IgD-negative memory B cell (primary cell): ENCODE results near the gene ANO6. TPM values are rescaled to one million over a fixed set of nuclear protein-coding genes. Genes with fewer than 3 reads are reported as not detected.

Experiments used
- H3K27ac Mint-ChIP-seq, 3 donors: one replicate each; pipeline ENCODE4 v1.8.0; 2020 to 2022; ENCODE audit warnings: mild to moderate bottlenecking in 3 of 3, mixed read lengths in 3 of 3, moderate library complexity in 1 of 3
- H3K27me3 Mint-ChIP-seq: one replicate; pipeline ENCODE4 v1.8.0; 2021; ENCODE audit warnings: mixed read lengths
- H3K36me3 Mint-ChIP-seq: one replicate; pipeline ENCODE4 v1.8.0; 2020; ENCODE audit warnings: mild to moderate bottlenecking, mixed read lengths
- H3K4me1 Mint-ChIP-seq, 3 donors: one replicate each; pipeline ENCODE4 v1.8.0; 2020 to 2022; ENCODE audit warnings: mixed read lengths in 3 of 3, mild to moderate bottlenecking in 1 of 3
- H3K4me3 Mint-ChIP-seq, 4 donors: one replicate each; pipeline ENCODE4 v1.8.0; 2020 to 2022; ENCODE audit warnings: mild to moderate bottlenecking in 4 of 4, mixed read lengths in 4 of 4, moderate library complexity in 3 of 4
- H3K9me3 Mint-ChIP-seq, 3 donors: one replicate each; pipeline ENCODE4 v1.8.0; 2020 to 2021; ENCODE audit warnings: mixed read lengths in 3 of 3, mild to moderate bottlenecking in 1 of 3
- polyA plus RNA-seq: library from polyadenylated mRNA; unstranded; fragments of 300-500 nt; fragmentation: Illumina TruSeq; gene quantifications from one replicate; pipeline ENCODE4 v1.2.3, GENCODE V29; 2021

Gene ANO6
- polyA plus RNA-seq, 1 donor from 2014 or later, result 18.0 TPM

DNA sequence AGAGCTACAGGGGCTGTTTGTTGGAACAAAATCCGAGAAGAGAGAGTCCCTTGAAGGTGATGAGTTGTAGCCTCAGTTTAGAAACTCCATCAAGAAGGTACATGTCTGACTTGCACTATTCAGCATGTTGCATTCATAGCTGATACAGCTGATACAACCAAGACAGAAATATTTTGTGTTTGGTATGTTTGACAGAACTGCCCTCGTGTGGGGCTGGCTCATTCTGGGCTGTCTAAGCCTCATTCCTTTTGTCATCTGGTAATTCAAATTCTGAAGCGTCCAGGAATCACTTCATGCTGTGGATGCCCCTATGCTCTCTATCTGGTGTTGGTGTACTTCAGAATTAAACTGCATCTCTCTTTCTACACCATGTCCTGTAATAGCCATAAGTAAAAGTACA, 126.3 kb downstream of the ANO6 start:
- Mint-ChIP-seq H3K9me3 (peaks cover 0 to 2% (median 0%) of the 10 kb centered on the region in 3 donors), H3K27ac (no peak overlapping the region), H3K4me3 (no peak overlapping the region), H3K4me1 (no peaks in the 10 kb centered on the region), H3K27me3 (no peaks in the 10 kb centered on the region), H3K36me3 (peaks cover 5% of the 10 kb centered on the region)

DNA sequence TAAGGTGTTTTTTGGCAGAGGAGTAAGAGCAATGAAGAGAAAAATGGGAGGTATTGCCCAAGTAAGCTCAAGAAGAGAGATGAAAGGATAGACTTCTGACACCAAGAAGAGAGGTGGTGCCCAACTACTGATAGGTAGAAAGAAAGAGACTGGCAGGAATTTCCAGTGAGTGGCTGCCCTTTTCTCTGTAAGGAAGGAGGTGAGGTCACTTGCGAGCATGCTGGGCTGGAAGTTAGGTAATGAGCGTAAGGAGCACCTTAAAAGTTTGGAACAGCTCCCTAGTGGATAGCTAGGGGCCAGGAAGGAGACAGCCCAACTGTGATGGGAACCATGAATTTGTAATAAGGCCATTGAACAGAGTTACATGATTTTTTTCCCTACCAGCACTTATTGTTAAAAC, 127.0 kb downstream of the ANO6 start:
- H3K4me1 Mint-ChIP-seq, result no peaks in the 10 kb centered on the region
- peaks cover 0 to 2% (median 0%) of the 10 kb centered on the region in 3 donors for H3K9me3 Mint-ChIP-seq
- H3K27me3 Mint-ChIP-seq, result no peaks in the 10 kb centered on the region
- H3K36me3 Mint-ChIP-seq, result peaks cover 5% of the 10 kb centered on the region
- H3K27ac Mint-ChIP-seq, result no peak overlapping the region
- H3K4me3 Mint-ChIP-seq, result no peak overlapping the region

DNA sequence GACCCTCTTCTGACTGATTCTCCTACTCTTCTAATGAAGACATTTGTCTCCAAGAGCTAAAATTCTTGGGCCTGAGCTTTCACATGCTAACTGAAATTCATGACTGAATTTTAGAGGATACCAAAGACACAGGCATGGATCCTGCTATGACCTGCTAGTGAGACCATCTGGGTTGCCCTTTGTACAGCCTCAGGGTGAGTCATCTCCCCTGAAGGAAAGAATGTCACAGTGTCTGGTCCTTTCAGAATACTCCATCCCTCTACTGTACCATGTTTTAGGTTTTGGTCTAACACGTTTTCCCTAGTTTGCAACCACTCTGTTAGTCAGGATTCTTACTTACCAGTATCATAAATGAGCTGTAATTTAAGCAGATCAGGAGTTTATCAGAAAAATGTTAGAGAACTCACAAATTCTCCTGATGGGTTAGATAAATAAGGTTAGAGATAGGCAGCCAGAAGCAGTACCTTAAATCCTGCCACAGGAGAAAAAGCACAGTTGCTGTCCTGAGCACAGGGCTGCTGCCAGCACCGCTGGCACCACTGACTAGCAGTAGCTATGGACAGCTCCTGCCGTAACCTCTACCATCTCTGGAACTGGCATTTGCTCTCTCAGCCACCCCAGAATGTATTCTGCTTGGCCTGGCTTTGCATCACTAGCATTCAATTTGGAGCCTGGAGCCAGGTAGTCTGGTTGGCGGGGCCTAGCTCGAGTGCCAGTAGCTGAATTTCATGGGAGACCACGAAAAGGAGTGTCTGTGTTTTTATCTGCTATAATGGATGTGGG, 127.6 kb downstream of the ANO6 start:
- H3K4me1 Mint-ChIP-seq, result no peaks in the 10 kb centered on the region
- no peaks in the 10 kb centered on the region for H3K27me3 Mint-ChIP-seq
- peaks cover 10% of the 10 kb centered on the region for H3K36me3 Mint-ChIP-seq
- H3K4me3 Mint-ChIP-seq, result no peak overlapping the region
- H3K9me3 Mint-ChIP-seq, result peaks cover 0 to 2% (median 0%) of the 10 kb centered on the region in 3 donors
- no peak overlapping the region for H3K27ac Mint-ChIP-seq

DNA sequence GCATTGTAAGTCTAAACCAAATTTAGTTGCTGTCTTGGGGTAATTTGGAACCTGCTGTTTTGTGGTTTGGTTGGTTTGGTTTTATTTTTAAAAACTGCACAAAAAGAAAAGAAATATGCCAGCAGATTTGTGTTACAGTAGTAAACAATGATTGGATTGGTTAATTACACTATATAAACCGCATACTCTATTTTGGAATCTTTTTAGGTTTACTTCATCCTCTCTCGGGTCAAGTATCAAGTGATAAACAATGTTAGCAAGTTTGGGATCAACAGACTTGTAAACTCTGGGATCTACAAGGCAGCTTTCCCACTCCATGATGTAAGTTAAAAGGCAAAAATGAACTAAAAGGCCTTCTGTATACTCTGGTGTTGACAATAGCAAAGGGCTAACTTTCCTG, 132.4 kb downstream of the ANO6 start:
- peaks cover 32% of the 10 kb centered on the region for H3K36me3 Mint-ChIP-seq
- H3K27me3 Mint-ChIP-seq, result no peaks in the 10 kb centered on the region
- no peaks in the 10 kb centered on the region for H3K4me1 Mint-ChIP-seq
- H3K4me3 Mint-ChIP-seq, result no peak overlapping the region
- no peaks in the 10 kb centered on the region for H3K9me3 Mint-ChIP-seq
- no peak overlapping the region for H3K27ac Mint-ChIP-seq

DNA sequence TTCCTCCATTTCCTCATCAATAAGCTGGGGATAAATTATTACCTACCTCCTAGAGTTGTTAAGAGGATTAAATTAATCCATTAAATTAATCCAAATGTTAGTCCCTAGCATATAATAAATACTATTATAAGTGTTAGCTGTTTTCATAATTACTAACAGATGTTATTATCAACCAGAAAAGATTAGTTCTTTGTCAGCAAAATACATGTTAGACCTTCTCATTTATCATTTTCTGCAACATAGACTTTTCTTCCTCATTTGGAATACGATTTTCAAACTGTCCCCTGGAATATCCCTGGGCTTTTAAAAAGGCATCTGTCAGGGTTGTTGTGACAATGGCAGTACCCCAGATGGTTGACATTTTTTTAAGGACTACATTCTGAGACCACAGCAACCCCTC, 133.1 kb downstream of the ANO6 start:
- Mint-ChIP-seq H3K9me3 (no peaks in the 10 kb centered on the region), H3K4me3 (no peak overlapping the region), H3K27me3 (no peaks in the 10 kb centered on the region), H3K27ac (no peak overlapping the region), H3K36me3 (peaks cover 32% of the 10 kb centered on the region), H3K4me1 (peaks cover 0 to 2% (median 1%) of the 10 kb centered on the region in 3 donors)

DNA sequence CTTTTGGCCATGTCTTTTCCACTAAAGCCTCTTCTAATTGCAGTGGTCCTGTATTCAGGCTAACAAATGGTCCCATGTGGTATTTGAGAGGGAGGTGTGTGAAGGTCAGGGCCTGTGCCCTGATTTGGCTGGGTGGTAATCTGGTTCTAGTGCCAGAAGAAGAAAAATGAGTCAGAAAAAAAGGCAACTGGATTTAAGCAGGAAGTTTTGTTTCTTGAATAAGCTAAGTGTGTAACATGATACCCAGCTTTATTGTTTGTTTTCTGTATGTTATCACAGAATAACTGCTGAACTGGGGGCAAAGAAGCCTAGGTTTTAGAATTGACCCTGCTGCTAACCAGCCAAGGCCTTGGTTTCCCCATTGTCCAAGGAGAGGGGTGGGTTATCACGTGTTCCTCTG, 134.0 kb downstream of the ANO6 start:
- H3K4me3 Mint-ChIP-seq, result no peak overlapping the region
- no peaks in the 10 kb centered on the region for H3K9me3 Mint-ChIP-seq
- H3K4me1 Mint-ChIP-seq, result peaks cover 0 to 2% (median 1%) of the 10 kb centered on the region in 3 donors
- H3K27me3 Mint-ChIP-seq, result no peaks in the 10 kb centered on the region
- no peak overlapping the region for H3K27ac Mint-ChIP-seq
- peaks cover 32% of the 10 kb centered on the region for H3K36me3 Mint-ChIP-seq

DNA sequence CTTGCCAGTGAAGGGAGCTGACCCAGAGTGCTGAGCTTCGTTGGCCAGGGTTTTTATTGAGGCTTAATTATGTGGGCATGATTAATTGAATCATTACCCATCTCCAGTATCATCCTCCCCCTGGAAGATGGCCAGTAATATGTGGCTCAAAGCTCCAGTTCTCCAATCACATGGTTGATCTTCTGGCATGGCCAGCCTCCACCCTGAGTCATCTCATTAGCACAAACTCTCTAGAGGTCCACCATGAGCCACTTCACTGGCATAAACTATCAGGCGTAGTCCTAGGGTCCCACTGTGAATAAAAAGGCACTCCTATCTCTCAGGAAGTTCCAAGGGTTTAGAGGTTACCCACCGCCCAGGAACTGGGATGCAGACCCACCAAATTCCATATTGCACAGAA, 135.0 kb downstream of the ANO6 start:
- Mint-ChIP-seq H3K36me3 (peaks cover 32% of the 10 kb centered on the region), H3K4me1 (peaks cover 0 to 2% (median 1%) of the 10 kb centered on the region in 3 donors), H3K9me3 (no peaks in the 10 kb centered on the region), H3K27ac (no peak overlapping the region), H3K4me3 (no peak overlapping the region), H3K27me3 (no peaks in the 10 kb centered on the region)

DNA sequence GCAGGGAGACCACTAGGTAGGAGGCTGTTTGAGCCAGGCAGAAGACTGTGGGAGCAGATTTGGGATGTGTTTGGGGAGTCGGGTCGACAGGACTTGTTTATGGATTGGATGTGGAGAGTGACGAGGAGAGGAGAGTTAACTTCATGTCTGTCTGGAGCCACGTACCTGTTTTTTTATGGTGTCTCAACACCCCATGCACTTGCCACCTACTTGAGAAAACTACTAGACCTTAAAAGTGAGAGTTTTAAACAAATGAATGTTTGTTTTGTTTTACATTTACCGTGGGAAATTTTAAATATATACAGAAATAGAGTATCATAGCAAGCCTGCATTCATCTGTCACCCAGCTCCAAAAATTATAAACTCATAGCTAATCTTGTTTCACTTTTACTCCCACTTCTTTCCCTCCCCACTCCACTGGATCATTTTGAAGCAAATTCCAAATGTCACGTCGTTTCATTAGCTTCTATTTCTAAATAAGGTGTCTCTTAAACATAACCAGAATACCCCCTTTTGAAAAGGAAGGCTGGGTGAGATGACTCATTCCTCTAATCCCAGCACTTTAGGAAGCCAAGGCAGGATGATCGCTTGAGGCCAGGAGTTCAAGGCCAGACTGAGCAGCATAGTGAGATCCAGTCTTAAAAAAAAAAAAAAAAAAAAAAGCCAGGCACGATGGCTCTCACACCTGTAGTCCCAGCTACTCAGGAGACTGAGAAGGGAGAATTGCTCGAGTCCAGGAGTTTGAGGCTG, 136.2 kb downstream of the ANO6 start:
- no peaks in the 10 kb centered on the region for H3K27me3 Mint-ChIP-seq
- peak overlapping the region in 1 of 3 donors; percentile 14 for H3K27ac Mint-ChIP-seq

DNA sequence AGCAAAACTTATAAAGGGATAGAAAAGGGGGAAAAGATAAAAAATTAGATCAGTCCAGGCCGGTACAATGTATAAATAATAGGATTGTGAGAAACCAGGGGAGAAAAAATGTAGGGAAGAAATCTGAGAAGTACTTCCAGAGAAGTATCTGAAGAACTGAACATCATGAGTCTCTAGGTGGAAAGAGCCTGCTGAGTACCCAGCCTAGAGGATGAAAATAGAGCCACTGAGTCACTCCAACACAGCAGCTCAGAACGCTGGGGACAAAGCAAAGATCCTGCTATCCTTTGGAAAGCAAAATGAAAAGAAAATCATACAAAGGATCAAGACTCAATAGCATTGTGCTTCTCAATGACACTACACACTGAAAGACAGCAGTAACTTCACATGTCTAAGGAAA, 138.0 kb downstream of the ANO6 start:
- Mint-ChIP-seq H3K4me1 (peaks cover 0 to 2% (median 1%) of the 10 kb centered on the region in 3 donors), H3K9me3 (no peaks in the 10 kb centered on the region), H3K4me3 (no peak overlapping the region)

More for the DNA sequence above, 136.2 kb downstream of the ANO6 start:
- H3K9me3 Mint-ChIP-seq, result no peaks in the 10 kb centered on the region
- peaks cover 0 to 2% (median 1%) of the 10 kb centered on the region in 3 donors for H3K4me1 Mint-ChIP-seq
- H3K36me3 Mint-ChIP-seq, result peaks cover 32% of the 10 kb centered on the region
- H3K4me3 Mint-ChIP-seq, result no peak overlapping the region

DNA sequence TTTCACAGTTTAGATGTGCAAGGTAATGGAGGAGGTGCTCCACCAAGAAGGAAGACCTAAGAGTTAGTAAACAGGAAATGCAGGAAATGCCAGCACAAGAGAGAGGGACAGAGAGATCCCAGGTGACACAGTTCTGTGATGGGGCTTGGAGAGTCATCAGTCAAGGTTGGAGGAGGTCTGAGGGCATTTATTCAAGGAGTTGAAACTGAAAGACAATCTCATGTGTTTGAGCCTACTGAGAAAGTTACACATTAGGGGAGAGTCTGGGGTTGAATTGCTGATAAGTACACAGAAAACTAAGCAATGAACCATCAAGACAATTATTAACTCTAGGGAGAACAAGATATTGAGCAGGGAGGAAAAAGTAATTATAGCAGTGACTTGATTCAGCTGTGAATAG, 138.5 kb downstream of the ANO6 start:
- H3K27ac Mint-ChIP-seq, result peak overlapping the region in 1 of 3 donors; percentile 68
- H3K27me3 Mint-ChIP-seq, result no peaks in the 10 kb centered on the region
- H3K9me3 Mint-ChIP-seq, result no peaks in the 10 kb centered on the region
- H3K4me3 Mint-ChIP-seq, result no peak overlapping the region
- H3K4me1 Mint-ChIP-seq, result peaks cover 0 to 2% (median 1%) of the 10 kb centered on the region in 3 donors
- peaks cover 24% of the 10 kb centered on the region for H3K36me3 Mint-ChIP-seq

More for the DNA sequence above, 138.0 kb downstream of the ANO6 start:
- no peaks in the 10 kb centered on the region for H3K27me3 Mint-ChIP-seq
- peaks cover 26% of the 10 kb centered on the region for H3K36me3 Mint-ChIP-seq
- peak overlapping the region in 1 of 3 donors; percentile 68 for H3K27ac Mint-ChIP-seq

DNA sequence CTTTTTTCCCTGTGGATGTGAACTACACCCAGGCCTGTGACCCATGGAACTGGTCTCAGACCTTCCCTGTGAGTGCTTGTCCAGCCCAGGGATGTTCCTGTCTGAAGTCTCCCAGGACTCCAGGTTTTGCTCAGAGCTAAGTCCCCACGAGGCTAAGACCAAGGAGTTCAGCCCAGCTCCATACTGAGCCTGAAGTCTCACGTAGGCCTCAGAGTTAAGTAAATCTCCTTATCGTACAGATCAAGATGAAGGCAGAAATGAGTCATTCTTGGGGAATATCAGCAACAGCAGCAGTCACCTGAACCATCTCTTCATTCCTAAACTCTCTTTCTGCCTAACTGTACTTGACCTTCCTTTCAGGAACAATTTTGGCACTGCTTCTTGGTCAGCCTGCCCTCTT, 139.8 kb downstream of the ANO6 start:
- no peaks in the 10 kb centered on the region for H3K27me3 Mint-ChIP-seq
- H3K36me3 Mint-ChIP-seq, result peaks cover 16% of the 10 kb centered on the region

DNA sequence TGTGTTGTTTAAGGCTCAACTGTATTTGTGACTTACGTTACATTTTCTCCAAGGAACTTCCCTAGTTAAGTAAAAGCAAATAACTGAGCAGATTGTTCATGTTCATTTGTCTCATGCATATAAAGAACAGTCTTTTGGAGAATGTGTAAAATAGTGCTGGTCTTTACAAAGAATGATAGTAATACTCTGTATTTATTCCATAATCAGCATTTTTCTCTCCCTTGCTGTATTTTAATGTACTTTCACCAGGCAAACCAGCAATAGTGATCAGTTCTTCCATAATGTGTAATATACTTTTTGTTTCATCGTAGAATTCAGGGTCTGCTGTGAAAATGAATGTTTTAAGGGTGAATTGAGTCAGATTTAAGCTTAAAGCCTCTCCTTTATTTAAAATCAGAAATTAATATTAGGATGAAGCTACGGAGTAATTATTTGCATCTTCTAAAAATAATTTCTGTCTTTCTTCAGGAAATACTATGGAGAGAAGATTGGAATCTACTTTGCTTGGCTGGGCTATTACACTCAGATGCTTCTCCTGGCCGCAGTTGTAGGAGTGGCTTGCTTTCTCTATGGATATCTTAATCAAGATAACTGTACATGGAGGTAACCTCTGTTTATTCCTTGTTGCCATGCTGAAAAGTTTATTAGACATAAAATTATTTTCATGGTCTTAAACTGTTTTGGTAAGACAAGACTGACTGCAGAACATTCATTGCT, 141.1 kb downstream of the ANO6 start:
- Mint-ChIP-seq H3K4me3 (no peak overlapping the region), H3K36me3 (peaks cover 15% of the 10 kb centered on the region), H3K4me1 (peaks cover 0 to 2% (median 1%) of the 10 kb centered on the region in 3 donors), H3K27me3 (no peaks in the 10 kb centered on the region), H3K9me3 (peaks cover 2 to 5% (median 4%) of the 10 kb centered on the region in 3 donors), H3K27ac (no peak overlapping the region)

More for the DNA sequence above, 139.8 kb downstream of the ANO6 start:
- no peak overlapping the region for H3K27ac Mint-ChIP-seq
- H3K4me1 Mint-ChIP-seq, result peaks cover 0 to 2% (median 1%) of the 10 kb centered on the region in 3 donors
- H3K9me3 Mint-ChIP-seq, result no peaks in the 10 kb centered on the region
- no peak overlapping the region for H3K4me3 Mint-ChIP-seq

DNA sequence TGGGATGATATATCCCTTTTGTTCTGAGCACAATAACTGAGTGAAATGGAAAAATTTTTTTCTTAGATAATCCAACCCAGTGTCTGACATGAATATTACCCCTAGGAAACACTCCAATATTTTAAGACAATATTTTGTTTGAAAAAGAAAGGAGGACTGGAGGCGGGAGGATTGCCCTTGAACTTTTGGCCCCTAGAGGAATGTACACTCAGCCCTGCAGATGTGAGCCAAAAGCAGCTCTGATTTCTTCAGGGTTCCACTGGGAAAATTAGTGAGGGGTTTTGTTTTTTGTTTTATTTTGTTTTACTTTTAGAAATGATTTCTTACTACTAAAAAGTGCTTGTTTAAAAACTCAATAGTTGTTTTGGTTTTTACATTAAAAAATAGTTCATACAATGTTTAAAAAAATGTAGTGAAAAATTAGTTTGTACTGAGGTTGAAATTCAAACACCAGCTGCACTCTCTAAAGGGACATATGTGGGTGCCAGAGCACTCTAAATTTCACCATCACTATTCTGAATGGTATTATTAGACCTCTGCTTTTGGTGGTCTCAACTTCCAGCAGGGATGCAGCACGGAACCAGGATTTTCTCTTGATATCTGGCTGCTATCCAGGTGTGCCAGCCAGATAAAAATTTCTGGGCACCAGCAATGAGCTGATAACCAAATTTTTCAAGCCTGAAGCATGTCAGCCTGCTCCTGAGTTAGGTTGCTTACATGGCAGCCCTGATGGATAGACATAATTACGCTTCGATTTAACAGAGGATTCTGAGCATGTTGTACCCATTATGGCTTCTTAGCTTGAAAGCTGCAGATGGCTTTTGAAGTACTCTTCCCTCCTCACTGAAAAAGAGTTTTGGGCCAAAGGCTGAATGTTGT, 141.9 kb downstream of the ANO6 start:
- no peaks in the 10 kb centered on the region for H3K27me3 Mint-ChIP-seq
- peaks cover 15% of the 10 kb centered on the region for H3K36me3 Mint-ChIP-seq
- no peak overlapping the region for H3K27ac Mint-ChIP-seq
- peaks cover 2 to 5% (median 4%) of the 10 kb centered on the region in 3 donors for H3K9me3 Mint-ChIP-seq
- H3K4me1 Mint-ChIP-seq, result peaks cover 0 to 2% (median 1%) of the 10 kb centered on the region in 3 donors
- no peak overlapping the region for H3K4me3 Mint-ChIP-seq

DNA sequence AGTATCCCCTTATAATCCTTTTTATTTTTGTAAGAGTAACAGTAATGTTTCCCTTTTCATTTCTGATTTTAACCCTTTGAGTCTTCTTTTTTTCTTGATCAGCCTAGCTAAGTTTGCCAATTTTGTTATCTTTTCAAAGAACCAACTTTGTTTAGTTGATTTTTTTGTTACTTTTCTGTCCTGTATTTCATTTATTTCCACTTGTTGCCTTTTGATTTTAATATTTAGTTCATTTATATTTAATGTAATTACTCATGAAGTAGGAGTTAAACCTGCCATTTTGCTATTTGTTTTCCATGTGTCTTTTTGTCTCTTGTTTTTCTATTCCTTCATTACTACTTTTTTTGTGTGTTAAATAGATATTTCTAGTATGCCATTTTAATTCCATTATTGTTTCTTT, 146.4 kb downstream of the ANO6 start:
- peaks cover 34% of the 10 kb centered on the region for H3K36me3 Mint-ChIP-seq
- no peaks in the 10 kb centered on the region for H3K4me1 Mint-ChIP-seq
- H3K4me3 Mint-ChIP-seq, result peak overlapping the region in 1 of 4 donors; percentile 17
- peaks cover 8 to 25% (median 11%) of the 10 kb centered on the region in 3 donors for H3K9me3 Mint-ChIP-seq
- no peaks in the 10 kb centered on the region for H3K27me3 Mint-ChIP-seq
- no peak overlapping the region for H3K27ac Mint-ChIP-seq
